GM18502 (cell line): ENCODE results near the gene SH2D2A.
A peak's percentile ranks its signal among the peaks of the same experiment; 100 is the strongest.

Source experiments
- ATAC-seq: cut with Tn5 transposase; IDR thresholded peaks from one replicate; pipeline ENCODE4 v1.9.1; 2021; ENCODE audit warnings: mild to moderate bottlenecking; ENCODE audit not compliant: unreplicated experiment, poor library complexity

The SH2D2A gene

DNA sequence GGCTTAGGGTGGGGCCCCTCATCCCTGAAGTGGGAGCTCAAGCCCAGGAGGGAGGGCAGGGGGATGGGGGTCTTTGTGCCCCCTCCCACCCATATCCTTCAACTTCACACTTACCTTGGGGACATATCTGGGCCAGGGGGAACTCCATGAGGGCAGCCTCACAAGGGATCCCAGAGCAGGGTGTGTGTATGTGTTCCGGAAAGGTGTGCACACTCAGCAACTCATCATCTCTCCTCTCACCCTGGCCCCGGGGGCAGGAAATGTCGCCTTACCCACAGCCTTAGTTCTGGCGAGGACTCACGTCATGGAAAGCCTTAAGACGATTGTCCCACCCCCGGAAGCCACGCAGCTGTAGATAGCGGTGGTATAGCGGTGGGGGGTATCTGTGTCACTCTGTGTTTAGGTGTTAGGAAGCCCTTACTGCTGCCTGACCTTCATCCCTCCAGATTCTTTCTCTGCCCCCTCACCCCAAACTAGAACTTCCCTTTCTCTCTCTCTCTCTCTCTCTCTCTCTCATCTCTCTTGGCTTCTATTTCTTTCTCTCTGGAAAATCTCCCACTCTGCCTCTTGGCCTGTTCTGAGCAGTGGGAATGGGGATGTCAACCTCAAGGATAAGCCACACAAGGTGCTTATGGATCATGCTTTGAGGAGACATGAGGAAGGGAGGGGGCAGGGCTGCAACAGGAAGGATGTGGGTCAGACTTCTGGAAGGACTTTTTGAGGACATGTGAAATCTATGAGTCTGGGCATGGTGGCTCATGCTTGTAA is at the start of gene SH2D2A:
Gene SH2D2A (minus strand): TSS at position 288 of the 768 bp plus-strand sequence. CDS start 140 bp downstream, at position 148.
- ATAC-seq = peak; percentile 81

DNA sequence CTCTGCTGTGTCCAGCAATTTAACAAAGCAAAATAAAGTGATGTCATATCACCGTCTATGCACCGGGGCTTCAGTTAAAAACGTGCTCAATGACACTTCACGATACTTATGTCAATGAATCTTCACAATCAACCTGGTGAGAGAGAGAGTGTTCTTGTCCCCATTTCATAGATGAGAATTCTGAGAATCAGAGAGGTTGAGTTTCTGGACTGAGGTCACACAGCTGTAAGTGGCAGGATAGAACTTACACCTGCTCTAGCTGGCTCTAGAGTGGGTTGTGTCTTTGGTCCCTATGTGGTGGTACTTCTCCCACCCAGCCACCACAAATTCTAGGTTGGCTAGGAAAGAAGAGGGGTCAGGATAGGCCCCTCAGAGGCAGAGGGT is 49.2 kb upstream of the SH2D2A start:
- no peak for ATAC-seq

DNA sequence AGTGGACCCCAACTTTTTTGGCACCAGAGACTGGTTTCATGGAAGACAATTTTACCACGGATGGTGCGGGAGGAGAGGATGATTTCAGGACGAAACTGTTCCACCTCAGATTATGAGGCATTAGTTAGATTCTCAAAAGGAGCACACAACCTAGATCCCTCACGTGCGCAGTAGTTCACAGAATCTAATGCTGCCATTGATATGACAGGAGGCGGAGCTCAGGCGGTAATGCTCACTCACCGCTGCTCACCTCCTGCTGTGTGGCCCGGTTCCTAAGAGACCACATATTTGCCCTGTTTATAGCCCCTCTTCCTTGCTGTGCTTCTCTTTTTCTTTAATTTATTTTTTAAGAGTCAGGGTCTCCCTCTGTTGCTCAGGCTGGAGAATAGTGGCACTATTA is 48.6 kb upstream of the SH2D2A start:
- no peak for ATAC-seq

DNA sequence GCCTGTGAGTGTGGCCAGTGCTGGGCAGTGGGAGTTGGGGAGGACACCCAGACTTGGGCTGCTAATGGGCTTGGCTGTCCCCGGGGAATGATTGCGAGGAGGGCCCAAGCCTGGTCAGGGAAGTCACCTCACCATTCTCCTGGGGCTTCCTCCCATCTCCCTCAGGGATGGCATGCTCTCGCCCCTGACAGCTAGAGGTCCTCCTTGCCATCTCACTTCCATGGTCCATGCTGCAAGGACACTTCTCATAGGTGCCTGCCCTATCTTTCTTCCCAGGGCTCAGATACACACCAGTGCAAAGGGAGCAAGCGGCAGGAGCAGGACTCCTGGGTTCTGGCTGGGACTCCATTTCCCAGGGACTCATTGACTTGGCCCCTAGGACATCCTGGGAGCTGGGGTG is 48.1 kb upstream of the SH2D2A start:
- ATAC-seq = no peak

DNA sequence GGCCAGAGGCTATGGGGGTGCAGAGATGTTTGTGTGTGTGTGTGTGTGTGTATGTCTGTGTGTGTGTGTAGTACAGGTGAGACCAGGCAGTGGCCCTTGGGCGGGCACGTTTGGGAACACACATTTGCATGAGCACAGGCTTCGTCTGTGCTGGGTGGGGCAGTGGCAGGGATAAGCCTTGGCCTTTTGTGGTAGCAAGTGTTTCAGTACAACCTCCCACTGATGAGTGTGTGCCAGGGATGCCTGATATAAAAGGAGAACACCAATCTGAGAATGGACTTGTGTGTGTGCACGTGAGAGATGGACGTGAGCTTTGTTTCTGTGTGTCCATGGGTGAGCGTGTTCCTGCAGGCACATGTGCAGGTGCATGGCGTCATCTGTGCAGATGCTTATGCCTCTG is 47.0 kb upstream of the SH2D2A start:
- ATAC-seq = no peak

DNA sequence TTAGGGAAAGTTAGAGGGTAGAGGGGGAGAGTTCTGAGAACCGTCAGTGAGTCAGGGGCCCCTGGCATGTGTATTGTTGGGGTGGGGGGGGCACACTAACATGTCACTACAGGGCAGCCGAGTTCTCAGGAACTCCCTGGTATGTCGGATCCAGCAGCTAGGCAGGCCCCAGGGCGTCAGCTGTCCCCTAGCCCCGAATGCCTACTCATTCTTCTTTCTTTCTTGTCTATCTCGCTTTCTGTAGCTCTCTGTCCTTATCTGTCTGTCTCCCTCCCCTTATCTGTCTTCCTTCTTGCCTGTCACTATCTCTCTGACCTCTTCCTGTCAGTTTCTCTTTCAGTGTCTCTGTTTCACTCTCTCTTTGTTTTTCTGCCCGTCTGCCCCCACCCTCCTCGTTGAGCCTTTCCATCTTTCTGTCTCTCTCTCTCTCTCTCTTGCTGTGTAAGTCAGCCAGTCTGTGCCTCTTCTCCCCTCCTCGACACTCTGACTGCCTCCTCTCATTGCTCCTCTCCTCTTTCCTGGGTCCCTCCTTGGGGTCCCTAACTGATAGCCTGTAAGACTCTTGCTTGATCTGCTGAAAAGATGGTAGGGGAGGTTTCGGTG is 46.5 kb upstream of the SH2D2A start:
- no peak for ATAC-seq

DNA sequence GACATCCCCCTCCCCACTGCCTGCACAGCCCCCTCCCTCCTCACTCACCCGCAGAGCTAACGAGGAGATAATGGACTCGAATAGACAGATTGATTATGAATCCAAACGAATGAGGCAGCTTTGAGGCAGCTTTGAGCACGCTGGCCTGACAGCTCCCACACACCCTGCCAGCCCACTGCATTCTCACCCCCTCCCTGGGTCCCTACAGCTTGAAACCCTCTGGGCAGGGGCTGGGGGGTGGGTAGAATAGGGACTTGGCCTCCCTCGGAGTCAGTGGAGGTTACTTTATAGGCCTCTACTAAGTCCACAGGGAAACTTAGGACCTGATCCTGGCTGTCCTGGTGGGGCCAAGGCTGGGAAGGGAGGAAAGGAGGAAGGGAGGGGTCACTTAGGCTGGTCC is 45.9 kb upstream of the SH2D2A start:
- ATAC-seq = no peak

DNA sequence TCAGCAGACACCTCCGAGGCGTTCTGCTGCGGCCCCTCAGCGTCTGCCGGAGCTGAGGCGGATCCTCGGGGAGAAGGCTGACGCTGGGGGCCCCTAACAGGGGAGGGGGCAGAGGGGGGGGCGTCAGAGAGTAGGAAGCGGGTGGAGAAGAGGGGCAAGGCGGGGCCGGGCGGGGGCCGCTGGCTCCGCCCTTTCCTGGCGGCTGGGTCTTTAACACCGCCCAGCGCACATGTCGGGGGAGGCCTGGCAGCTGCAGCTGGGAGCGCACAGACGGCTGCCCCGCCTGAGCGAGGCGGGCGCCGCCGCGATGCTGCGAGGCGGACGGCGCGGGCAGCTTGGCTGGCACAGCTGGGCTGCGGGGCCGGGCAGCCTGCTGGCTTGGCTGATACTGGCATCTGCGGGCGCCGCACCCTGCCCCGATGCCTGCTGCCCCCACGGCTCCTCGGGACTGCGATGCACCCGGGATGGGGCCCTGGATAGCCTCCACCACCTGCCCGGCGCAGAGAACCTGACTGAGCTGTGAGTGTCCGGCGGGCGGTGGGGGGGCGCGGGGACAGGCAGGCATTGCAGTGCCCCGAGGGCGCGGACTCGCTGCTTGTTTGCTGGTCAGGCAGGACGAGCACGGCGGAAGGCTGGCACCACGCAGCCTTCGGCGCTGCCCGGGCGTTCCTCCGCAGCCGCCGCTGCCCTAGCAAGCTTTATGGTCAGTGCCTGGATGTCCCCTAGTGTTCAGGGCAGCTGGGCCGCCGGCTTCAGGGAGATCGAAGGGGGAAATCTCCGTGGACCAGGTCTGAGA is 44.2 kb upstream of the SH2D2A start, which contains the start of gene NTRK1:
Gene NTRK1 (plus strand): TSS at position 238 of the 796 bp plus-strand sequence. CDS start 70 bp downstream, at position 308.
- no peak for ATAC-seq

DNA sequence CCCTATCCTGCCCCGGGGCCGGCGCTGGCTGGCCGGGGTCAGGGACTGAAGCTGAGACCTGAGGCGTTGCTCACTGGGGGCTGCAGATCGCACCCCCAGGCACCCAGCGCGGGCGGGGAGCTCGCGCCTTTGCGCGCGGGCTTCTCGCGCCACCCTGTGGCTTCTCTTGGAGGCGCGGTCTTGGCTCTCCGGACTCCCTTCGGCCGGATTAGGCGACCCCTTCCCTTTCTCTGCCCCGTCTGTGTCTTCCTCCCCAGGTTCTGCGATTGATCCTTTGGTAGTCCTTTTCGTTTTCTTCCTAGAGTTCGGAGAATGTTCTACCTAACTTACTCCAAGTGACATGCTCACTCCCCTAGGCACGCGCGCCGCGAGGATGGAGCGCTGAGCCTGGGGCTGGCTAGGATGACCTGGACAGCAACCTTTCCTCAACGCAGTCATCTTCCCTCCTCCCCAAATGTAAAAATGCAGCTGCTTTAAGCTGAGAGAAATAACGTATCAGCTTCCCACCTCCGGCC is 43.5 kb upstream of the SH2D2A start:
- no peak for ATAC-seq

DNA sequence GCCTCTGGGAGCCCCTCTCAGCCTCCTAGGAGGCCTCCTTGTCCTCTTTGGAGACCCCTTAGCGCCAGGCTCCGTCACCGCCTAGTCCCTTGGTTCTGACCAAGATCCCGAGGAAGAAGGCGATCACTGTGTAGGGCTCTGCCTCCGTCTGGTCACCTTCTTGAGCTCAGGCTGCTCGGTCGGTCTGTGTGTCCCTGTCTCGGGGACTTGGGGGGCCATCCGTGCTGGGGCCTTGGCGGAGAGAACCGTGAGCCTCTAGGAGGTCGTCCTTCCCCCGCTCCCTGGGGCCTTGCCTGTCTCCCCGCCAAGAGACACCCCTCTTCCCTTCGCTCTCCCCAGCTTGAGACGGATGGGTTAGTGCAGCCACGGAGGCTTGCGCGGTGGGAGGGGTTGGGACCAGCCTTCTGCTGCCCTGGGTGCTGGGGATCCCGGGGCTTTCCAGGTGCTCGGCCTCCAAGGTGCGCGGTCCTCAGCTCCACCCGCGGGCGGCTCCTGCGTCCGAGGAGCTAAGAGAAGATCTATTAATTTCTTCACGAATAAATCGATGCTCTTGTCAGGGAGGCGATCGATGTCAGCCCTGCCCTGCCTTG is 43.0 kb upstream of the SH2D2A start:
- no peak for ATAC-seq

DNA sequence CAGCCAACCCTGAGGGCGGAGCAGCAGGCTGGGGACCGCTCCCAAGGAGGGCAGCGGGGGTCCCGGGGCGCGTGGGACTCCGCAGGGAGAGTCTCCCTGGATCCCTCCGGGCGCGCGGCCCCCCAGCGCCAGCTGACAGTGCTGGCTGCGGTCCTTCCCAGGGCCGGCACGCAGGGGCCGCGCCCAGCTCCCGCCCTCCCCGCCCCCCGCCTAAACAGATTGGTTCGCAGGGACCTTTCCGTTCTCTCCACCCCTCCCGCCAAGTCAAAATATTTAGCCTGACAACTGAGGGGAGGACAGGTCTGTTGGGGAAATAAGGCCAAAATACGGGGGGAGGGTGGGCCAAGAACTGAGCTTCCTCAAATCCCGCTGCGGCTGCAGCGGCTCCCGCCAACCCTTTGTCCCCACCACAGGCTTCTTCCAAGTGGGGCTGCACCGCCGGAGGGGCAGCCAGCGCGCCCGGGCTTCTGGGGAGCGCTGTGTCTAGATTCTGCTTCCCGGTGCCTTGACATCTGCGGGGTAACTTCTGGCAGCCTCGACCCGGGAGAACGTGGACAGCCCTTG is 42.4 kb upstream of the SH2D2A start, which contains the start of gene INSRR:
Gene INSRR (minus strand): TSS at position 159 of the 564 bp plus-strand sequence. CDS start 496 bp downstream, outside the sequence.
- ATAC-seq = no peak

DNA sequence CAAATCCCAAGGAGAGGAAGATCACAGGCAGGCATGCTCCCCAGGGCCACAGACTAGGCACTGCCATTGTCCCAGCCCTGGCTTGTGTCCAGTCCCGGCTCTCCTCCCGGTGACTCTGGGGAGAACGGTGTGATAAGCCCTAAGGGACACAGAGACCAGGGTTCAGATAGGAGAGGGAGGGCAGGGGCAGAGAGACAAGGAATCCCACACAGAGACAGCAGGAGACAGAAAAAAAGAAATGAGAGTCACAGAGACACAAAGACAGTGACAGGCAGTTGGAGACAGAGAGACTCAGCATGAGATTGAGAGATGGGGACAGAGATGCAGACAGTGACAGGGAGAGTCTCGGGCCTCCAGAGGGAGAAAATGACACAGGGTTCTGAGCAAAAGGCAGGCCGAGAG is 41.9 kb upstream of the SH2D2A start:
- ATAC-seq = no peak

DNA sequence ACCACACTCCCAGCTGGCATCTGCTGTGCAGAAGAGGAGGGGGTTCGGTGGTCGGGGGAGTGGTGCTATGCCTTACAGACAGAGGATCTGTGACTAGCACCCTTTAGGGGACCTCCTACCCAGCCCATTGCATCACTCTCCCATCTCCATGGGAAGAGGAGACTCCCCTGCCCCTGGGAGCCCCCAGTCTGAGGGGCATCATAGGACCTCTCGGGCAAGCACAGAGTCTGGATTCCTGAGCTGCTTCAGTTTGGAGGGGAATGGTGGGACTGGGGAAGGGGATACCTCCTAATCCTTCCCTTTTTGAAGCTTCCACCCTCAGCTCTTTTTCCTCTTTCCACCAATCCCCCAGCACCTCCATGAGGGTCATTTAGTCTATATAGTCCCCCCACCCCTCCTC is 40.9 kb upstream of the SH2D2A start:
- no peak for ATAC-seq

DNA sequence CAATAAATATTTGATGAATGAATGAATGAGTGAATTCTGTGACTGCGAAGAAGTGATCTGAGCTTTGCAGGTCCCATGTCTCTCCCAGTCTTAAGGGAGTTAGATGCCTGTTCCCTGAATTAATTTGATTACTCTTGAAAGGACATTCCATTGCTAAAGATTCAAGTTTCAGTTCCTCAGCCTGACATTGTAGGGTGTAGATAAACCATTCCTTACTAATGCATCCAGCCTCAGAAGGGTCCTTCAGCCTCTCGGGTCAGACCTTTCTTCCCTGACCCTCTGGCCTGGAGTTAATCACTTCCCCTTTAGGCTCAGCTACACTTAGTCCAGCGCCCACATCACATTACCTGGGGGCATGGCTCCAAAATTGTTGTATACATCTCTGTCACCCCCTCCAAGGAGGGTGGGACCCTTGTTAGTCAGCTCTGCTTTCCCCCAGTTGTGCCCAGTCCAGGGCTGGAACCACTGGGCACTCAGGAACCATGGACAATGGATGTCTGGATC is 39.7 kb upstream of the SH2D2A start:
- no peak for ATAC-seq

DNA sequence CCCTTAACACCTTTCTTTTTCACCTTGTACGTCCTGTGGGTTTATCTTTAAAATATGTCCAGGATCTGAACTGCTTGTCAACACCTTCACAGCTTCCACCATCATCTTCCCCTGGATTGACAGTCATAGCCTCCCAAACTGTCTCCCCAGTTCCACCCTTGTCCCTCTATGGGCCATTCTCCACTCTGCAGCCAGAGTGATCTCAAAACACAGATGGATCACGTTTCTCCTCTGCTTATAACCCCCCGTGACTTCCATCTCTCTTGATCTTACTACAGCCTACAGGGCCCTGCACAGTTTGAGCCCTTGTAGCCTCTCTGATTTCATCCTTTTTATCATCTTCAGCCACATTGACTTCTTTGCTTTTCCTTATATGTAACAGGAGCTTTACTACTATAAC is 38.0 kb upstream of the SH2D2A start:
- ATAC-seq = no peak

DNA sequence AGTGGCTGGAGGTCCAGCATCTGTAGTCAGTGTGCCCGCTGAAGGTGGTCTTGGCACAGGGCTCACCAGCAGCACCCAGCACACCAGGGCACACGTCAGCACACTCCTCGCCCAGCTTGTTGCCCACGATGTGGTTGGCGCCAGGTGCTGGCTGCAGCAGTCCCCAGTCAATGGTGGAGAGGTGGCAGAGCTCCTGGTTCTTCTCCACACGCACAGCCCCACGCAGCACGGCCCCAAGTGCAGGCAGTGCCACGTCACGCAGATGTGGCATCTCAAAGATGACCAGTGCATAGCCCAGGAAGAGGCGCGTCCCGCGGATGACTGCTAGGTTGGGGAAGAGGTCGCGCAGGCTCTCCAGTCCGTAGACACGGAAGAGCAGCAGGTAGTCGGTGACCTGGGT is 37.1 kb upstream of the SH2D2A start:
- ATAC-seq = no peak

DNA sequence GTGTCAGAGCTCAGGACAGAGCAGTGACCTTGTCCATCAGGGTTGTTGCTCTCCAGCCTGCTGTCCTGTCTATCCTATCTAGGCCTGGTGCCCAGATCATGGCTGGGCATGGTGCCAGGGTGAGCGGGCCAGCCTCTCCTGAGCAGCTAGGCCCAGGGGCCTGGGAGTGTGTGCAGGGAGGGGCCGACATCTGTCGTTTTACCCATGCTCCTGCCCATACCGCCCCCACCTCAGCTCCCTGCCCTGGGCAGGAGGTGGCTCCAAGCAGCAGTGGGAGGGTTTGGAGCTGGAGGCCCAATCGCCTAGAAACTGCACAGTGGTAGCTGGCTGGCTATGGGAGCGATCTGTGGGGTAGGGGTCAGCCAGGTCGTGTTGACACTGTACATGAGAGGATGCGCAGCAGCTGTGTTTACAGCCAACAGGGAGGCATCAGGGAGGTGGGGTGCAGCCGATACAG is 35.8 kb upstream of the SH2D2A start:
- no peak for ATAC-seq

DNA sequence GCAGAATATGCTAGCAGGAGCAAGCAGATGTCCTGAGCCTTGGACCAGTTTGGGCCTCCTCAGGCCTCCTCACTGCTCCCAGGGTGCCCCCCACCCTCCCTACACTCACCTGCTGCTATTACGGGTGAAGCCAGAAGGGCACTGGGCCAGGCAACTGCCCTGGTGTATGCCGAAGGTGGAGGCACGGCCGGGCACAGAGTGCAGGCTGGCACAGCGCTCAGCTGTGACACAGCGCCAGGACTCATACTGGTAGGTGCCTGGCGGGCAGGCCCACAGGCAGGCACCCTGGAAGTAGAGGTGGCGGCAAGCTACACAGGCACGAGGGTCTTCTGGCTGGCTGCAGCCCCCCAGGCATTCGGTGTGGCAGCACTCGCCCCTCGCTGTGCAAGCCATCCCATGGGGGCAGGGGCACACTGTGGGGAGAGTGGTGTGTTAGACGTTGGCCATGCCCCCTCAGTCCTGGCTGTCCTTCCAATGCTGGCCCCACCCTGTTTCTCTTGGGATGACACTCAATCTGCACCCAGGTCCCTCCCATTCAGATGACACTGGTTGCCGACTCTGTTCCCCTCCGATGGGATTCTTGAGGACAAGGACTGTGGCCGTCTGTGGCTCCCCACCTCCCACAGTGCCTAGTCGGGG is 35.2 kb upstream of the SH2D2A start:
- no peak for ATAC-seq

DNA sequence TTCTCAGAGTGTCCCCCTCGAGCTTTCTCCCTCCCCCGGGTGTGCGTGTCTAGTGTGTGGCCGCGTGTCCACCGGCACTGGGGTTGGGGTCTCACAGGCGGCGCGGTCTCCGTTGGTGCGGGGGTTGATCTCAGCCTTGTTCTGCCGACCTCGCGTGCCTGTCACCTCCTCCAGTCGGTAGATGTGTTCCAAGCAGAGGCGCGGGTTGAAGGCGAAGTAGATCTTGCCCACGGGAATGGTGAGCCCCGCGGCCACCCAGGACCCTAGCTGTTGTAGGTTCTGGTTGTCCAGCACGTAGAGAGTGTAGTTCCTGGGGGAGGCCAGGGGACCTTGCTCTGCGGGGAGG is 32.5 kb upstream of the SH2D2A start:
- ATAC-seq = no peak
